GM18951 (cell line): ENCODE measurements around the gene HAPLN2.

Experiments
- POLR2A ChIP-seq: IDR thresholded peaks from 4 replicates; pipeline ENCODE4 v1.6.1; 2011; ENCODE audit warnings: mild to moderate bottlenecking; ENCODE audit not compliant: insufficient read length, insufficient read depth; ENCODE audit errors: extremely low read depth
- in situ Hi-C: fragments of 300-500 bp; cut with MboI; formaldehyde crosslinking; loops from one replicate; pipeline ENCODE4 v1.12.0; 2022; ENCODE audit warnings: low sequenced_read_pairs, mixed read lengths, inconsistent platforms; ENCODE audit not compliant: unreplicated experiment

Gene HAPLN2

GRCh38 chr1:156618853-156619581, at the start of gene HAPLN2:
Gene HAPLN2 (plus strand): TSS chr1:156619415. CDS start chr1:156623491, 4,076 bp downstream.
- in situ Hi-C loops: loop anchor here (10.0 kb wide), 1 partner anchor 234 kb away; no protein-coding TSS in a partner anchor
- TF ChIP-seq POLR2A: no peak

- TF ChIP-seq POLR2A: no peak
- in situ Hi-C loops: no loop called here
Measured at GRCh38 chr1:156571261-156571852, 47.9 kb upstream of the HAPLN2 start.

GRCh38 chr1:156571919-156572662, 47.1 kb upstream of the HAPLN2 start, which contains the start of gene IQGAP3:
Gene IQGAP3 (minus strand): TSS chr1:156572565. CDS start chr1:156572529, 36 bp downstream.
- in situ Hi-C loops: no loop called here
- TF ChIP-seq POLR2A: no peak

- in situ Hi-C loops: no loop called here
- TF ChIP-seq POLR2A: no peak
Measured at GRCh38 chr1:156572663-156573018, 46.6 kb upstream of the HAPLN2 start.

GRCh38 chr1:156574039-156574633, 45.1 kb upstream of the HAPLN2 start:
- no peak for TF ChIP-seq POLR2A
- in situ Hi-C loops: no loop called here

- TF ChIP-seq POLR2A: no peak
- in situ Hi-C loops: no loop called here
Measured at GRCh38 chr1:156577550-156577949, 41.7 kb upstream of the HAPLN2 start.

GRCh38 chr1:156578055-156578454, 41.2 kb upstream of the HAPLN2 start:
- no peak for TF ChIP-seq POLR2A
- in situ Hi-C loops: no loop called here

- in situ Hi-C loops: no loop called here
- no peak for TF ChIP-seq POLR2A
Measured at GRCh38 chr1:156579472-156579871, 39.7 kb upstream of the HAPLN2 start, which contains the start of gene TTC24. Gene TTC24 (plus strand): TSS chr1:156579723. CDS start chr1:156581365, 1,642 bp downstream.

GRCh38 chr1:156581661-156582387, 37.4 kb upstream of the HAPLN2 start:
- in situ Hi-C loops: no loop called here
- TF ChIP-seq POLR2A: no peak

- TF ChIP-seq POLR2A: no peak
- in situ Hi-C loops: no loop called here
Measured at GRCh38 chr1:156582388-156583017, 36.7 kb upstream of the HAPLN2 start.

- TF ChIP-seq POLR2A: no peak
- in situ Hi-C loops: no loop called here
Measured at GRCh38 chr1:156583821-156584622, 35.2 kb upstream of the HAPLN2 start.
